ENCODE data around the gene SYT7.
A peak's percentile ranks its signal among the peaks of the same experiment; 100 is the strongest.

Gene SYT7

DNA sequence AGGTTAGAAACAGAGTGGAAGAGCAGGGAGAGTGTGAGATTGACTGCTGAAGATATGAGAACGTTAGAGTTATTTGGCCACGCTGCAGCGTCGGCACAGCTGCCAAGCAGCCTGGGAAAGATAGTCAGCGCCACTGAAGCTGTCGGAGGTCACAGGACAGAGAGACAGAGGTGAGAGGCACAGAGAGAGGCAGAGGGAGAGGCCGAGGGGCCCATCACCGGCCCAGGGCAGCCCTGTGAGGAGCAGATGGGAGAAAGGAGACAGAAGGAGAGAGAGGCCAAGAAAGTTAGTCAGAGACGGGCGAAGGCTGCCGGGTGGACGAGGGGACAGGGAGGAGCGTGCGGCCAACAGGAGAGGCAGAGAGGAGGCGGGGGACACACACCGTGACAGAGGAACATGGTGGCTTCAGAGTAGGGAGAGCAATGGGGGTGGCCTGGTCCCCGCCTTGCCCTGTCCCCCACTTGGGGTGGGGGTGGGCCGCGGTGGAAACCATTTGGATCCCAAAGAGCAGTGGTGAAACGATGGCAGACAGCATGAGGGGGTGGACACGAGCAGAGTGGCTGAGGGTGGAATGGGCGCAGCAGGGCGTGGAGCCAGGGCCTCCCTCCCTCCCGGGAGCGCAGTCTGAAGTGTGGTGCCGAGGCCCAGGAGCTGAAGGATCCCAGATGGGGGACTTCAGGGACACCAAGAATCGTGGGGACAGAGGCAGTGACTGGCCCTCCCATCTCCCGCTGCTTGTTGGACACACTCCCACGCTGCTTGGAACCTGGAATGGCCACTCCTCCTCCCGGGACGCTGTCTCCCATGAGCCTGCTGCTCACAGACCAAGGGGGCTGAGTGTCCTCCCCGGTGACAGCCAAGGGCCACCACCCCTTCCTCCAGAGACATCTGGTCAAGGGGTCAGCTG is 45.7 kb downstream of the SYT7 start:
- no peak for DNase-seq

DNA sequence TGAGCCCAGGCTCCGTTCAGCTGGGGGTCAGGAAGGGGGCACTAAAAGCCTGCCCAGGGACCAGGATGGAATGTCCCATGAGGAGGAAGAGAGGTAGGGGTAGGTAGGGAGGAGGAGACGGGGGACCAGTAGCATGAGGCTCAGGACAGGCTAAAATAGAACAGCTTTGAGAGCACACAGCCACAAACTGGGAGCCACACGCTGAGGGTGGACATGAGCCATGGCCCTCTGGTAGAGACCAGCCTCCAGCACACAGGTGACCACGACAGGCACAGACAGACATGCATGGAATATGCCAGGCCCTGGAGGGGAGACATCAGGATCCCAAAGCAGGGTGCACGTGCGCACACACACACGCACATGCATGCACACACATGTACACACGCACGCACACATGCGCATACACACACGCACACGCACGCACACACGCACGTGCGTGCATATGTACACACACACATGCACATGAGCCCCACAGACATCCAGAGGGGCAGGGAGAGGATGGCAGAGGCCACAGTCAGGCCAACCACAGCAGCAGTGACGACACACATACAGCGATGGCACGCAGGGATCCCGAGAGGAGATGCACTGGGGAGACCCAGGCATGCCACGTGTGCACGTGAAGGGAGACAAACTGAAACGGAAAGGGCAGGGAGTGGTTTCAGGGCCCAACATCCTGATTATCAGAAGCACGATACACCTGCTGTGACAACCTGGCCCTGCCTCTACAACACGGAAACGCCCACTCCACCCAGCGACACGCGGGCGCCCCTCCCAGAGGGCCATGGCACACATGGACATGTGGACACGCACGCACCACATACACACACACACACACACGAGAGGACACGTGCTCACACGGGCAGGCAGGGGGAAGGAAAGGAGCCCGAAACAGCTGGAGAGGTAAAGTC is 46.6 kb downstream of the SYT7 start:
- DNase-seq, result no peak

DNA sequence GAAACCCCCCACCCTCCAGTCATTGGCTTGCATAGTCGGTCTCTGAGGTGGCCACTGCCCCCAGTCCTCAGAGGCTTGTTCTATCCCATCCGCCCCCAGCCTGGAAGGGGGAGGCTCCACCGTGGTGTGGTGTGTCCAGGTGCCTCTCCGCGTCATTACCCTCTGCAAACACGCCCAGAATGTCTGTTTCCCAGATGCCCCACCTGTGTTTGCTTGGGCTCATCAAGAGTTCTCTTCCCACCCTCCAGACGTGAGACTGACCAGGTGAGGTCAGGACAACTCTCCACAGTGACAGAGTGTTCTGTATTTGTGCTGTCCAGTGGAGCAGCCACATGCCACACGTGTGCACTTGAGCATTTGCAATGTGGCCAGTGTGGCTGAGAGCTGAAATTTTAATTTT is 47.5 kb downstream of the SYT7 start:
- DNase-seq, result no peak

DNA sequence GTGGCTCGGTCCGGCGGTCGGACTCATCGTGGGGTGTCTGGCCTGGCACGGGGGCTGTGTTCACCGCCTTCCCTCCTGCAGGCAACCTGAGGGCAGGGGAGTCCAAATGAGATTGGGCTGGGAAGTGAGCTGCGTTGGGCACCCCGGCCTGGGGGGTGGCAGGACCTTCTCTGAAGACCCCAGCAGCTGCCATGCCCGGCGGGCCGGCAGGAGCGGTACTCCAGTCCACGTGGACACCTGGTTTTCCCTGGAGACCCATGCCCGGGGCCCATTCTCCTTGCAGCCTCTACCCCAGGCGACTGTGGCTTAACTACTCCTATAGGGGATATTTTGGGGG is 47.9 kb downstream of the SYT7 start:
- DNase-seq, result no peak

DNA sequence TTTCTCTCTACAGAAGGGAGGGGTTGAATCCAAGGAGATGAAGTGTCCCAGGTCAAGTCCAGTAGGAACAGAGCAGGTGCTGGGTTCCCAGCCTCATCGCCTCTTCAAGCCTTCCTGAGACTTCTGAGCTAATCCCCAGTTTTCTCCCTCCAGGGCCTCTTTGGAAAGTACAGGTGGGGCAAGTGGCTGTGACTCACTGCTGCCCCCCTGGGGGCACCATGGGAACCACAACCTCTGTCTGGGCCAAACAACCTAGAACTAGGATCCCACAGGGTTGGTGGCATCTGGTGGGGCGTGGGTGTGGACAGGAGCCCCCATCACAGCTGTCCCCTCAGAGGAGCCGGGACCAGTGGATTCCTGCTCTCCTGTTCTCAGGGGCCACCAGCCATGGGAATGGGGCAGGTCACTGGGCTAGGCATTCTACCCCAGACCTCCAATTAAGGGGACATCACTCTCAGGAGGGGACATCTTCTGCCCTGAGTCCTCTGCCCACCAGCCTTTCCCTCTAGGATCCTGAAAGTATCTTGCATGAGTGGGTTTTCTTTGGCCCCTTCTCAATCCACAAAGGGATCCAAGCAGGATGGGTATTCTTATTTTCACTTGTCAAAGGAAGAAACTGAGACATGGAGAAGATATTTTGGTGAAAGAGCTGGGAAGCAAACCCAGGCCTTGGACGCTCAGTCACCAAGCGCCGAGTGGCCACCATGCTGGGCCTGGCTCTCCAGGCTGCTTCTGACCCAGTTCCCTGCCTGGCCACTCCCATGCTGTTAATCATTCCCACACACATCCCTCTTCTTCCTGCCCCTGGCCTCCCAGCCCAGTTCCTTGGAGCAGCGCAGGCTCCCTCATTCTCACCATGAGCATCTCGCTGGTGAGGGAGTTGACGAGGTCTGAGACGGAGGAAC is 48.5 kb downstream of the SYT7 start:
- DNase-seq, result peak; percentile 17

DNA sequence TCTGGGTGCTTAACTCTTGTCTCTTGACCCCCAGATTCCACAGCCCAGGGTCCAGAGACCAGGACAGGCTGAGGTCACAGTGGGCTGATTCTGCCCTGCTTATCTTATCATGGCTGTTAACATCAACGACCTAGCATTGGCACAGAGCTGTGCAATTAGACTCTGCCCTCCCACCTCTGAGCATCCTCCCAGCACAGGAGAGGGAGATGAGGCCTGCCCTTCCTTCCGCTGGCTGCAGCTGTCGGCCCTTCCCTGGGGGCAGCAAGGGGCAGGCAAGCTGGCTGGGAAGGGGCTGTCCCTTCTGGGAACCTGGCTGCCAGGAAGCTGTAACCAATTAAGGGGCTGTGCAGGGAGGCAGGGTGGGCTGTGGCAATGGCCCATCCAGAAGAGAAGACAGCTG is 49.8 kb downstream of the SYT7 start:
- DNase-seq, result no peak

DNA sequence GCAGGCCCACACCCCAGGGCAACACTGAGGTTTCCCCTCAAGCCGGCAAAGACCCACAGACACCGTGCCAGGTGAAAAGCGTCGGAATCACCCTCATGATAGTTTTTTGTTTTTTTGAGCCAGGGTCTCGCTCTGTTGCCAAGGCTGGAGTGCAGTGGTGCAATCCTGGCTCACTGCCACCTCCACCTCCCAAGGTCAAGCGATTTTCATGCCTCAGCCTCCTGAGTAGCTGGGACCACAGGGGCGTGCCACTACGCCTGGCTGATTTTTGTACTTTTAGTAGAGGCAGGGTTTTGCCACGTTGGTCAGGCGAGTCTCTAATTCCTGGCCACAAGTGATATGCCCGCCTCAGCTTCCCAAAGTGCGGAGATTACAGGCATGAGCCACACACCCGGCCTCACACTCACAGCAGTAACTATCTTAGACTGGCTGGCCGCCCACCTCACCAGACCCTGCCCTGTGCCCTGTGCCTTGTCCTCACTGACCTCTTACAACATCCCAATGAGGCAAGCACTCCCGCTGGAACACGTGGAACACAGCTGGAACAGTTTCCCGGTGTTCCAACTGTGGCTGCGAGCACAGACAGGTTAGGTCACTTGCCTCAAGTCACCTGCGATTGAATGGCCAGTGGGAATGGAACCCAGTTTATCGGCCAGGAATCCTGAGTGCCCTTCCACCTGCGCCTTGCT is 51.2 kb downstream of the SYT7 start:
- no peak for DNase-seq

DNA sequence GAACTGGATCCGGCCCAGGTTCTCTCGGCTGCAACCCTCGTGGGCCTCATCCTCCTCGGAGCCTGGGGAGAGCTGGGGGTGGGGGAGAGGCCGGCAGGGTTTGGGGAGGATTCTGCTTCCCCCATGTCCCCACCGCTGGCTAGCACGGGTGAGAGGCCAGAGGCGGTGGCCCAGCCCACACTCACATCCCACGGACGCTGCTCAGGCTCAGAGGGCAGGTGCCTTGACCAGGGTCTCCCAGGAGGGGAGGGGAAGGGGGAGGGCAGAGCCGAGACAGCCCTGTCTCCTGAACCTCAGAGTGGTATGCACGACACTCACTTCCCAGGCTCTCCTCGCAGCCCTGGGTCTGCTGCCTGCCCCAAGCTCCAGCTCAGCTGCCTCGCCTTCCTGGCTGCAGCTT is 52.8 kb downstream of the SYT7 start:
- no peak for DNase-seq

DNA sequence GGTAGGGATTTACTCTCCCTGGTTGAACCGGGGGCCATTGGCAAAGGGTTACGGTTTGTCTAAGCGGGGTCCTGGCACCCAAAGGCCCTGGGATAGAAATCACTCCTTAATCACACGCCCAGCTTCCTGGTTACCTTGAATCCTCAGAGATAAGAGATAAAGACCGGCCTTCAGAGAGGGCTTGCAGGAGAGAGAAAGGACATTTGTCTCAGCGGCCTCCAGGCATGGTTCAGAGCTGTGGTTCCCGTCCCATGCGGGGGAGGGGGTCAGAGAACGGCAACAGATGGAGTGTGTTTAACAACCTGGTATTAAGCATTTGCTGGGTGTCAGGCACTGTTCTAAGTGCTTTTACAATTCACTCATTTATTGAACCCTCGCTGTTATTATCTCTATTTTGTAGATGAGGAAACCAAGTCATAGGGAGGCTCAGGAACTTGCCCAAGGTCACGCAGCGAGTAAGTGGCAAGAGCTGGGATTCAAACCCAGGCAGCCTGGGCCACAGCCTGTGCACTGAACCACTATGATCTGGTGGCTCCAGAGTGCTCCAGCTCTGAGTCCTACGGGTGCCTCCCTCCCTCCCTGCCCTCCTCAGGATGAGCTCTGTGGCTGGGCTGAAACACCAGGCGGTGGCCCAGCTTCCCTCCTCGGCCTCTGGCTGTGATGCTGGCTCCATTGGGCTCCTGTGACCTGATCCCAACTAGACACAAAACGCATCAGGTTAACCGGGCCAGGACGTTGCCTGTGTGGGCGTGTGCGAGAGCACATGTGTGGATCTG is 53.7 kb downstream of the SYT7 start:
- DNase-seq, result no peak

DNA sequence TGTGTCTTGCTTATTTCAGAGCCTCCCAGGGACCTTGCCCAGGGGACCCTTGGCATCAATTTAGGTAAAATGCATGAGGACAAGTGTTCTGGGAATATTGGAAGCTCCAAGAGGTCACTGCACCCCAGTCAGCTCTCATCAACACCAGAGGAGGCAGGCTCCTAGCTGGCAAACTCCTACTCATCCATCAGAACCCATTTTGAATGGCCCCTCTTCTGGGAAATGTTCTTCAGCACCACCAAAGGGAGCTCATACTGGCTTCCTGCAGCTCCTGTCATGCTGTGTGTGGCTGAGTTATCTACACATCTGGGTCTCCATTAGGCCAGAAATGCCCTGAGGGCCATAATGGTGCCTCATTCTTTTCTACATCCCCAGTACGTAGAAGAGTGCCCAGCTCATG is 54.6 kb downstream of the SYT7 start:
- DNase-seq, result no peak

DNA sequence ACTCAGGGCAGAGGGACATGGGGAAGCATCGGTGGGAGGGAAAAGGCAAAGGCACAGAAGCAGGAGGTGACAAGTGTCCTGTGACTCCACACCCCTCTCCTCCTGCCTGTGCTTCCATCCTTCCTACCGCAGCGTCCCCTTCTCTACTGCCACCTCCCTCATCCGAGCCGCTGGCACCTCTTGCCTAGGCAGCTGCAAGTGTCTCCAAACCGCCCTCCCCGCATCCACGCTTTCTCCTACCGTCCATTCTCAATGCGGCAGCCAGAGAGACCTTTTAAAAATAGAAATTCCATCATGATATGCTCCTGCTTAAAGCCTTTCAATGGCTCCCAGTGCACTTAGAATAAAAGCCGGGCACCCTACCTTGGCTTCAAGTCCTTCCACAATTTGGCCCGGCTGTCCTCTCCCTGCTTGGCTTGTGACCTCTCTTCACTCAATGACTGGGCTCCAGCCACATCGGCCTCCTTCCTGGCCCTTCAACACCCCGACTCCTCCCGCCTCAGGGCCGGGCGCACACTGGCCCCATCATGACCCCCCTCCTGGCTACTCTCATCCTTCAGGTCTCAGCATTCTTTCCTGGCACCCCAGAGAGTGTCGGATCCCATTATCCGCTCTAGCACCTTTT is 55.8 kb downstream of the SYT7 start:
- DNase-seq, result no peak

DNA sequence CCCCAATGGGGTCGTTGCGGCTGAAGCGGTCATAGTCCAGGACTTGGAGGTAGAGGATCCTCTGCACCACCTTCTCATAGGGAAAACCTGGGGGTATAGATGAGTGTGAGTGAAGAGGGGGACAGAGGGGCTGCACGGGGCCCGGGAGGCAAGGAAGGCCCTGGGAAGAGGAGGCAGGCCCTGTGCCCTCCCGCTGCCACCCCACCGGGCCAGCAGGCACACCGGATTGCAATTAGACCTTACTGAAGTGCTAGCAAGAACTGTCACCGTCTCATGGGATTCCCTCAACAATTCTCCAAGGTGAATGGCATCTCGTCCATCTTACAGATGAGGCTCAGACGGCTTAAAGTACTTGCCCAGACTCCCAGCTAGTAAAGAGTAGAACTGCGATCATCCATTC is 56.4 kb downstream of the SYT7 start:
- DNase-seq, result no peak

DNA sequence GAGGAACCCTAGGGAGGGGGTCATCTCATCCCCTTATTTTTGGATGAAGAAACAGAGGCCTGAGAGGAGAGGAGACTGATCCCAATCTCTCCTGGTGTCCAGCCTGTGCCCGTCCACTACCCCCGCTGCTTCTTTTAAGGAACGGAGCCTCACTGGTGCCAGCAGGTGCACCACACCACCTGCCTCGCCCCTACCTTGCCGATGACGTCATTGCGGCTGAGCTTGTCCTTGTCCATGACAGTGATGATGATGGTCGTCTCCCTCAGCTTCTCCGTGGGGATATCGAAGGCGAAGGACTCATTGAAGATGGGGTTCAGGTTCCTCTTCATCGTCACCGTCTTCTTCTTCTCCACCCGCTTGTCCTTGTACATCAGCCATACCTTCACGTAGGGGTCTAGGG is 58.0 kb downstream of the SYT7 start:
- DNase-seq, result no peak

DNA sequence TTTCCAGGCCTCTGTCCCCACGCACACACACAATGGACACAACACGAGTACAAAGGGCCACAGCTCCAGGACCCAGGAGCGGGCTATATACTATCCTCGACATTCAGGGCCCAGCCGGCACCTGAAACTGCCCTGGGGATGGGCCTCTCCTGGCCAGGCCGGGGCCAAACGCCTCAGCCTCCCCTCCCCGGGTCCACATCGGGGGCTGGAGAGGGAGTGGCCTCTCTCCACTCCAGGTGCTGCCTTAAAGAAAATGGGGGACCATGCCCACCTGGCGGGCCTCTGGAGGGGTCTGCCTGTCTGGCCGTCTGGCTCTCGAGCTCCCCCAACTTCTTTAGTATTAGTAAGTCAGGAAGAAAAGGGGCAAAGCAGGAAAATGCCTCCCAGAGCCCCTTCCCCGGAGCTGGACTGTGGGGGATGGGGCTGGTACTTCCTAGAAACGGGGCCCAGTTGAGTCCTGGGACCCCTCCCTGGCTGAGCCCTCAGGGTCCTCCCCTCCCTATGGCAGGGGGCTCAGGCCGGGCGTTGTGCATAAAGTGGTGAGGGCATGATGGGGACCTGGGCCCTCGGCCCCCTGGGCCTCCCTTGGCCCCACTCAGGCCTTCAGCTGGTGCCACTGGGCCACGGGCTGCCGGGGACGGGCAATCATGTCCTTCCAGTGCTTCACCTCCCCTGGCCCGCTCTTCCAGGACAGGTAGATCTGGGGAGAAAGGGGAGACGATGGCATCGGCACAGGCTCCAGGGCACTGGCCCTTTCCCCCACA is 62.7 kb downstream of the SYT7 start:
- DNase-seq, result no peak

DNA sequence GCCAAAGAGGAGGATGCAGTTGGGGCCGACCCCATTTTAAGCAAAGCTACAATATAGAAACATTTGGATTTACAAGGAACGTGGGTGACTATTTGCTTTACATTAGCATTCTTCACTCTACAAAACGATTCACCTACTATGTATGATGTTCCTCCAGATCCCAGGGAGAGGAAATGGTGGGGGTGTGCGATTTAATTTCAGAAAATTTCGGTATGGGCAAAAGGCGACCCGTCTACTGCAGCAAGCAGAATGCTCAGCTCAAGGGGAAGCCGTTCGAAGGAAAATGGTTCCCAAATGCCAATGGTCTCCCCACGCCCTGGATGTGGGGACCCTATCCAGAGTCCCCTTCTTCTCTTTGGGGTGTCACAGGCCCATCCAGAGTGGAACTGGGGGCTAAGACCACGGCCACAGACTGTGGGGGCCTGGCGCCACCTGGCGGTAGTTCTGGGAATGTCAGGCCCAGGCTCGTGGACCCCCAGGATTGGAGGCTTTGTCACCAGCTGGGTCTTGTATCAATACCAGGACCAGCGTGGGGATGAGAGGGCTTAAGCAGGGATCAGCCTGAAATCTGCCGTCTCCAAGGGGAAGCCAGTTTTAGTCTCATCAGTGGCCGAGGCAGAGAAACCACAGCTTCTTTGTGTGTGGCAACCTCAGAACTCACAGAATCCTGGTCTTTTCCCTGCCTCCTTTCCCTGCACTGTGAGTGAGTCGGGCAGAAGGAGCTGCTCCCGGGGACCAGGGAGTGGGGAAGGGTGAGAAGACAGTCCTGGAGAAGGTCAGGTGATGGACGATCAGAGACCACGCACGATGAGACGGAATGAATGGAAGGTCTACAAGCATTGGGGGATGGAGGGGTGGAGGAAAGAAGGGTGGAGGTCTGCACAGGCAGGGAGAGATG is 64.0 kb downstream of the SYT7 start:
- peak; percentile 37 for DNase-seq

DNA sequence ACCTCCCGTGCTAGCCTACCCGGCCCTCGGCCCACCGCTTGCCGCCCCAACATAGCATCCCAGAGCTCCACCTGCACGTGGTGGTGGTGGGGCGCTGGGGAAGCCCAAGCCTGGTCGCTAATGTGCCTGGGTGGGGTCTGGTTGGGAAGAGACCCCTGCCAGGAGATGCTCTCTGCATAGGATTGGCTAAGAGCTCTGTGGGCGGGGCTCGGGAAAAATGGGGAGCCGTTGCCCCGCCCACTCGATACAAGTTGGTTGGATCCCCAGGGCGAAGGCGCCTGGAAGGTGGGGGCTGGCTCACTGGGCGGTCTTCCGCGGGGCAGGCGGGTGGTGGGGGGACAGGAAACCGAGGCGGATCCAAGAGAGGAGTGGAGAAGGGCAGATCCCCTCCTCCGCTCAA is 64.7 kb downstream of the SYT7 start:
- no peak for DNase-seq

DNA sequence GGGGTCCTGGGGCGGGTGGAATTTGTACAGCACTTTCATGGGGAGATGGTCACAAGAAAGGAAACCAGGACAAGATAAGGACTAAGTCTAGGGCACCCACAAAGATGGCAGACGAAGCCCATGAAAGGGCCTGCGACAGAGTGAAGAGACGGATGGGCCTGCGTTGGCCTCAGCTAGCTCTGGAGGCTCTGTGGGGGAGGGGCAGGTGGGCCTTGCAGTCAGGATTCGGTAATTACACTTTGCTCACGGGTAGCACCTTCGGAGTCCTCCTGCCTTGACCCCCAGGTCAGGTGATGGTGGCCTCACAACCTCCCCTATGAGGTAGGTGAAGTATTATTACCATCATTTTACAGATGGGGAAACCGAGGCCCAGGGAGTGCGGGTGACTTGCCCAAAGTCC is 65.2 kb downstream of the SYT7 start:
- DNase-seq, result no peak

DNA sequence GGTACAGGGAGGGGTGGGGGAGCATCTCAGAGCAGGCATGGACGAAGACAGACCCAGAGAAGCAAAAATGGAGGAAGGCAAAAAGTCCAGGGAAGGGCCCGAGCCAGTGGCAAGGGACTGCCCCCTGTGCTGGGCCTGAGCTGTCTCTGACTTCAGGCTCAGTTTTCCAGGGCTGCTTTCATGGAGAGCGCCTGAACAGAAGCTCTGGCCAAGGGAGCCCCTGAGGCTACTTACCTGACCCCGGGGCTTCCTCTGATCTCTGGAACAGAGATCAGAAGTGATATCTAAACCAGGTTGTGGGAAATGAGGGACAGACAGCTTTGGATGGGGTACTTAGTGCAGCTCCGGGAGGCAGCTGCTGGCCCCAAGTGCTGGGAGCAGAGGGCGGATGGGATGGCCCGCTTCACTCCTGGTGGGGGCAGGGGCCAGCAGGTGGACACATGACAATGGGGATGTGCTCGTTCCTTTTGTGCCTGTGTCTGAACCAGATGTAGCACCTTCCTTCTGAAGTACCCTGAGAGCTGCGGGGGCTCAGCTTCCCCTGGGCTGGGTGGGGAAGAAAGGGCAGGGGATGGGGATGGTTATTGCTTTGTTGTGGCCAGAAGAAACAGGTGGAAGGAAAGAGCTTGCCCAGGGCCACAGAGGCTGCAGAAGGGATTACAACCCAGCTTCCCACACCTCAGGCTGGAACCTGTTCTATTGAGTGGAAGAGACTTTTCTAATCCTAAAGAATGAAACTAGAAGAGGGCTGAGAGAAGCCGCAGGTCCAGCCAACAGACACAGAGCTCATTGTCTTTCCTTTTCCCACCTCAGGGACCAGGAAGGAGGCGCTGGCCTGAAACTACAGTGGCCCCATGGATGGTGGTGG is 66.6 kb downstream of the SYT7 start:
- DNase-seq, result no peak
